ENCODE measurements around the gene HIVEP1.

HIVEP1 gene

GRCh38 chr6:12164508-12164770 lies 152.3 kb downstream of the HIVEP1 start:
- TF ChIP-seq ZFX (IDR thresholded peaks at IDR 0.05) (no peak), CTCF (conservative IDR thresholded peaks at IDR 0.05) (no peak)

DNA sequence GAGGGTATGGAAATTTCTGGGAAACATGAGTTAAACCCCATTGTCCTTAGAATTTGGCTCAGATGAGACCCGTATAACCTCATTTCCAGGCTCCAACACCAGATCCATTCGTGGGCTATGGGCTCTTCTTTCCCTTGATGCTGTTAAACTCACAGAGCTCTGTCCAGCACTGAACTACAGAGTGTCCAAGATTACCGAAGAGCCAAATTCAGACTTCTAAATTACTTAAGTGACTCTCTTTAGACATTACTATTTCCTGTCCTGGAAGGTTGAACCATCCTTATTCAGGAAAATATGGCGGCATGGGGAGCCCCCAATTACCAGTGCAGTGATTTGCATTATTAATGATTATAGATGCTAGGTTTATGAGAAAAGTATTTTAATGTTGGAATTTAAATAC lies 153.2 kb downstream of the HIVEP1 start:
- H3K27ac ChIP-seq: no peak overlapping the region

More at GRCh38 chr6:12164508-12164770, 152.3 kb downstream of the HIVEP1 start:
- H3K27ac ChIP-seq: no peak overlapping the region

GRCh38 chr6:12165722-12166280 lies 153.7 kb downstream of the HIVEP1 start:
- no peak overlapping the region for H3K27ac ChIP-seq
- TF ChIP-seq ZFX (IDR thresholded peaks at IDR 0.05) (no peak), CTCF (conservative IDR thresholded peaks at IDR 0.05) (no peak)

More for the DNA sequence above, 153.2 kb downstream of the HIVEP1 start:
- no peak for TF ChIP-seq ZFX (IDR thresholded peaks at IDR 0.05)

DNA sequence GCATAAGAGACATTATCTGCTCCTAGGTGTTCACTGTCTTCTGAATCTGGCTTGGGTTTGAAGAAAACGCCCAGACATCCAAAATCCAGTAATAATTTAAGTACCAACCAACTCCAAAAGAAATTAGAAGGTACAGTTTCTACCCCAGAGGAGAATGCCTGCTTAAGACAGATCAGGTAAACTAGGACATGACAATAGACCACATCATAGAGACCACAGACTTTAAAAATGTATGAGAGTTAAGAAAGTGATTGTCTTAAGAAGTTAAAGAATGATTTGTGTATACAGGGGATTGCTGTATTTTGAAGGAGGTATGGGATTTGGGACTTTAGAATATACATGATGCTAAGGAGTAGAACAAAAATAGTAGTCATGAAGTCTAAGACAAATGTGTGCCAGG lies 157.3 kb downstream of the HIVEP1 start:
- H3K27ac ChIP-seq: no peak overlapping the region
- TF ChIP-seq CTCF (conservative IDR thresholded peaks at IDR 0.05): no peak
- TF ChIP-seq ZFX (IDR thresholded peaks at IDR 0.05): no peak

GRCh38 chr6:12170351-12171092 lies 158.4 kb downstream of the HIVEP1 start:
- H3K27ac ChIP-seq: no peak overlapping the region
- TF ChIP-seq ZFX (IDR thresholded peaks at IDR 0.05) (no peak), CTCF (conservative IDR thresholded peaks at IDR 0.05) (no peak)

- no peak for TF ChIP-seq ZFX (IDR thresholded peaks at IDR 0.05)
- TF ChIP-seq CTCF (conservative IDR thresholded peaks at IDR 0.05): no peak
- H3K27ac ChIP-seq: no peak overlapping the region
Observed at GRCh38 chr6:12171717-12172116, 159.6 kb downstream of the HIVEP1 start.

DNA sequence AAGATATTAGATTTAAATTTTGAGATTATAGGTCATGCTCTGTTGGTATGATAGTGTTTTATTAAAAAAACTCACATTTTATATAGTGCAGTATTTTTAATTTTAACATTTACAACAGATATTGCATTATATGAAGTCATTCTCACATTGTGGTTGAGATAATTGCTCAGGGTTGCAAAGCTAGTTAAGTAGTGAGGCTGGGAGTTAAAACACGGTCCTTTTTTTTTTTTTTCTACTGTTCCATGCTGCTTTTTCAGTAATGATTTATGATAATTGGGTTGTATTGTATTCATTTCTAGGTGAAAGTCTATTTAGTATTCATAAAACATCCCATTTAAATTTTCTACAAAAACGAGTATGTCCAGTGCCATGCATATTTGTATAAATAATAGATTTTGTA lies 160.5 kb downstream of the HIVEP1 start:
- H3K27ac ChIP-seq: no peak overlapping the region
- TF ChIP-seq CTCF (conservative IDR thresholded peaks at IDR 0.05) (no peak), ZFX (IDR thresholded peaks at IDR 0.05) (no peak)

- TF ChIP-seq ZFX (IDR thresholded peaks at IDR 0.05) (no peak), CTCF (conservative IDR thresholded peaks at IDR 0.05) (no peak)
- no peak overlapping the region for H3K27ac ChIP-seq
Observed at GRCh38 chr6:12173181-12173580, 161.1 kb downstream of the HIVEP1 start.
